Measurements from ENCODE around the gene MELTF.

The MELTF gene

DNA sequence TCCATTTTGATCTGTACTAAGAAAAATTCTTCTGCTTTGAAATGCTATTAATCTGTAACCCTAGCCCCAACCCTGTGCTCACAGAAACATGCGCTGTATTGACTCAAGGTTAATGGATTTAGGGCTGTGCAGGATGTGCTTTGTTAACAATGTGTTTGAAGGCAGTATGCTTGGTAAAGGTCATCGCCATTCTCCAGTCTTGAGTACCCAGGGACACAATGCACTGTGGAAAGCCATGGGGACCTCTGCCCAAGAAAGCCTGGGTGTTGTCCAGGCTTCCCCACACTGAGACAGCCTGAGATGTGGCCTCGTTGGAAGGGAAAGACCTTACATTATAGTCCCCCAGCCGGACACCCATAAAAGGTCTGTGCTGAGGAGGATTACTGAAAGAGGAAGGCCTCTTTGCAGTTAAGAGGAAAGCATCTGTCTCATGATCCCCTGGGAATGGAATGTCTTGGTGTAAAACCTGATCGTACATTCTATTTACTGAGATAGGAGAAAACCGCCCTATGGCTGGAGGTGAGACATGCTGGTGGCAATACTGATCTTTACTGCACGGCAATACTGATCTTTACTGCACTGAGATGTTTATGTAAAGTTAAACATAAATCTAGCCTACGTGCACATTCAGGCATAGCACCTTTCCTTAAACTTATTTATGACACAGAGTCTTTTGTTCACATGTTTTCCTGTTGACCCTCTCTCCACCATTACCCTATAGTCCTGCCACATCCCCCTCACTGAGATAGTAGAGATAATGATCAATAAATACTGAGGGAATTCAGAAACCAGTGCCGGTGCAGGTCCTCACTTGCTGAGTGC lies 67.3 kb downstream of the MELTF start:
- Histone ChIP-seq H2AFZ (ENCODE audit: low read depth, low read length) (peak overlapping the region; percentile 13; the same call in 1 of the 2 replicates), H3K4me2 (ENCODE audit: low read length) (peak overlapping the region; percentile 7)

DNA sequence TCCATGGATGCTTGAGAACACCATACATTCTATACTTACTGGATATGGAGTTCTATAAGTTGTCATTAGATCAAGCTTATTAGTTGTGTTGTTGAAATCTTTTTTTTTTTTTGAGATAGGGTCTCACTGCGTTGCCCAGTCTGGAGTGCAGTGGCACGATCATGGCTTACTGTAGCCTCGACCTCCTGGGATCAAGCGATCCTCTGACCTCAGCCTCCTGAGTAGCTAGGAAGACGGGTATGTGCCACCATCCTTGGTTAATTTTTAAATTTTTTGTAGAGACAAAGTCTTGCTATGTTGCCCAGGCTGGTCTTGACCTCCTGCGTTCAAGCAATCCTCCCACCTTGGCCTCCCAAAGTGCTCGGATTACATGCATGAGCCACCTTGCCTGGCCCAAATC lies 74.8 kb downstream of the MELTF start:
- H3K36me3 ChIP-seq (replicated peaks; ENCODE audit: low read depth, low read length) = no peaks in the 10 kb centered on the region
- no peak overlapping the region for H3K4me3 ChIP-seq (ENCODE audit: low read length)
- H2AFZ ChIP-seq (ENCODE audit: low read depth, low read length) = no peak overlapping the region
- H3K9ac ChIP-seq (ENCODE audit: low read length) = no peak overlapping the region
- H3K79me2 ChIP-seq (ENCODE audit: low read length) = no peaks in the 10 kb centered on the region
- no peaks in the 10 kb centered on the region for H4K20me1 ChIP-seq (ENCODE audit: insufficient read depth, low read length)
- TF ChIP-seq EZH2phosphoT487 (IDR thresholded peaks at IDR 0.05; ENCODE audit: low read depth) = no peak
- TF ChIP-seq, protein P1, sequence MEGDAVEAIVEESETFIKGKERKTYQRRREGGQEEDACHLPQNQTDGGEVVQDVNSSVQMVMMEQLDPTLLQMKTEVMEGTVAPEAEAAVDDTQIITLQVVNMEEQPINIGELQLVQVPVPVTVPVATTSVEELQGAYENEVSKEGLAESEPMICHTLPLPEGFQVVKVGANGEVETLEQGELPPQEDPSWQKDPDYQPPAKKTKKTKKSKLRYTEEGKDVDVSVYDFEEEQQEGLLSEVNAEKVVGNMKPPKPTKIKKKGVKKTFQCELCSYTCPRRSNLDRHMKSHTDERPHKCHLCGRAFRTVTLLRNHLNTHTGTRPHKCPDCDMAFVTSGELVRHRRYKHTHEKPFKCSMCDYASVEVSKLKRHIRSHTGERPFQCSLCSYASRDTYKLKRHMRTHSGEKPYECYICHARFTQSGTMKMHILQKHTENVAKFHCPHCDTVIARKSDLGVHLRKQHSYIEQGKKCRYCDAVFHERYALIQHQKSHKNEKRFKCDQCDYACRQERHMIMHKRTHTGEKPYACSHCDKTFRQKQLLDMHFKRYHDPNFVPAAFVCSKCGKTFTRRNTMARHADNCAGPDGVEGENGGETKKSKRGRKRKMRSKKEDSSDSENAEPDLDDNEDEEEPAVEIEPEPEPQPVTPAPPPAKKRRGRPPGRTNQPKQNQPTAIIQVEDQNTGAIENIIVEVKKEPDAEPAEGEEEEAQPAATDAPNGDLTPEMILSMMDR (IDR thresholded peaks at IDR 0.05; ENCODE audit: low read depth, low read length) = no peak
- no peak overlapping the region for H3K4me2 ChIP-seq (ENCODE audit: low read length)
- H3K27me3 ChIP-seq (ENCODE audit: low read depth, low read length) = no peaks in the 10 kb centered on the region
- no peak overlapping the region for H3K27ac ChIP-seq (ENCODE audit: low read length)
- no peaks in the 10 kb centered on the region for H3K9me3 ChIP-seq (ENCODE audit: insufficient read depth, low read length)
- H3K4me1 ChIP-seq (ENCODE audit: low read length) = no peaks in the 10 kb centered on the region

More for the DNA sequence above, 67.3 kb downstream of the MELTF start:
- peaks cover 9% of the 10 kb centered on the region for H3K36me3 ChIP-seq (replicated peaks; ENCODE audit: low read depth, low read length)
- H3K4me3 ChIP-seq (ENCODE audit: low read length) = no peak overlapping the region
- no peaks in the 10 kb centered on the region for H4K20me1 ChIP-seq (ENCODE audit: insufficient read depth, low read length)
- peaks cover 3% of the 10 kb centered on the region; the same call in 1 of the 2 replicates for H3K27me3 ChIP-seq (ENCODE audit: low read depth, low read length)
- TF ChIP-seq, protein P1 (IDR thresholded peaks at IDR 0.05; ENCODE audit: low read depth, low read length) = no peak
- no peak for TF ChIP-seq EZH2phosphoT487 (IDR thresholded peaks at IDR 0.05; ENCODE audit: low read depth)
- peaks cover 16% of the 10 kb centered on the region; the same call in 1 of the 2 replicates for H3K9me3 ChIP-seq (ENCODE audit: insufficient read depth, low read length)
- H3K9ac ChIP-seq (ENCODE audit: low read length) = no peak overlapping the region
- no peak overlapping the region for H3K27ac ChIP-seq (ENCODE audit: low read length)
- H3K4me1 ChIP-seq (ENCODE audit: low read length) = peaks cover 18% of the 10 kb centered on the region
- no peaks in the 10 kb centered on the region for H3K79me2 ChIP-seq (ENCODE audit: low read length)

Measured in OCI-LY3 (cell line).